Osteoblast (primary cell): ENCODE measurements around the gene TEX2. TPM values are rescaled to one million over a fixed set of nuclear protein-coding genes. Genes with fewer than 3 reads are reported as not detected.

Experiments
- DNase-seq: peaks from one replicate; pipeline ENCODE4 v3.0.0; 2011; ENCODE audit warnings: low spot score, mixed read lengths; ENCODE audit not compliant: insufficient read length; ENCODE audit errors: missing footprints
- H2AFZ ChIP-seq: 2 replicates; pipeline ENCODE4 v1.6.0; 2011; ENCODE audit warnings: mild to moderate bottlenecking, low read length
- H3K27ac ChIP-seq: 2 replicates; pipeline ENCODE4 v1.5.1; 2011; ENCODE audit warnings: mild to moderate bottlenecking, low read depth, low read length, moderate library complexity
- H3K27me3 ChIP-seq: 2 replicates; pipeline ENCODE4 v1.6.0; 2012; ENCODE audit warnings: mild to moderate bottlenecking, control low read depth, inconsistent platforms, low read length, moderate library complexity; ENCODE audit not compliant: insufficient read depth
- H3K36me3 ChIP-seq: 2 replicates; pipeline ENCODE4 v1.5.1; 2011; ENCODE audit warnings: mild to moderate bottlenecking, low read length, control low read depth, moderate library complexity; ENCODE audit not compliant: insufficient read depth
- H3K4me1 ChIP-seq: 2 replicates; pipeline ENCODE4 v1.5.1; 2011; ENCODE audit warnings: mild to moderate bottlenecking, low read length, control low read depth, moderate library complexity; ENCODE audit not compliant: insufficient read depth
- H3K4me2 ChIP-seq: 2 replicates; pipeline ENCODE4 v1.6.0; 2011; ENCODE audit warnings: mild to moderate bottlenecking, low read length; ENCODE audit not compliant: insufficient read depth
- H3K4me3 ChIP-seq: fragments of 200-600 bp; sonication (generic); 3 replicates; pipeline ENCODE4 v1.5.1; 2012; ENCODE audit warnings: mild to moderate bottlenecking, low read length, inconsistent platforms; ENCODE audit not compliant: insufficient read depth
- H3K79me2 ChIP-seq: 2 replicates; pipeline ENCODE4 v1.6.0; 2012; ENCODE audit warnings: mild to moderate bottlenecking, low read length, control low read depth, inconsistent platforms; ENCODE audit not compliant: insufficient read depth
- H3K9me3 ChIP-seq: 2 replicates; pipeline ENCODE4 v1.5.1; 2011; ENCODE audit warnings: low read depth, low read length, control low read depth
- H4K20me1 ChIP-seq: 2 replicates; pipeline ENCODE4 v1.6.0; 2012; ENCODE audit warnings: mild to moderate bottlenecking, low read length, control low read depth; ENCODE audit not compliant: insufficient read depth
- CTCF ChIP-seq: IDR thresholded peaks from 2 replicates; pipeline ENCODE4 v1.5.1; 2011; ENCODE audit warnings: mild to moderate bottlenecking, low read depth, low read length, moderate library complexity; ENCODE audit errors: extremely low read depth
- small RNA-seq: library from RNA; depleted of rRNA; stranded (forward); fragments of <200 nt; gene quantifications from one replicate; pipeline ENCODE3, GENCODE V24; 2012
- total RNA-seq: library from RNA; depleted of rRNA; stranded (reverse); fragments of >200 nt; gene quantifications from 2 replicates; pipeline ENCODE4 v1.2.3, GENCODE V29; 2012

Gene TEX2
- total RNA-seq, 1 donor: 17.7 TPM

GRCh38 chr17:64103391-64104364, 159.4 kb downstream of the TEX2 start:
- no peak for DNase-seq
- H3K79me2 ChIP-seq: peaks cover 42% of the 10 kb centered on the region
- H4K20me1 ChIP-seq: peaks cover 22% of the 10 kb centered on the region

GRCh38 chr17:64102627-64103390, 160.3 kb downstream of the TEX2 start:
- Histone ChIP-seq H3K4me2 (no peak overlapping the region), H4K20me1 (peaks cover 22% of the 10 kb centered on the region), H3K9me3 (no peaks in the 10 kb centered on the region), H3K79me2 (peaks cover 37% of the 10 kb centered on the region), H3K36me3 (no peaks in the 10 kb centered on the region), H3K27me3 (no peaks in the 10 kb centered on the region), H3K27ac (no peak overlapping the region), H3K4me3 (no peak overlapping the region), H2AFZ (no peak overlapping the region), H3K4me1 (peaks cover 12% of the 10 kb centered on the region)
- DNase-seq: no peak
- TF ChIP-seq CTCF: no peak

More at GRCh38 chr17:64103391-64104364, 159.4 kb downstream of the TEX2 start:
- no peak overlapping the region for H2AFZ ChIP-seq
- H3K4me2 ChIP-seq: no peak overlapping the region
- H3K4me1 ChIP-seq: peaks cover 13% of the 10 kb centered on the region
- H3K36me3 ChIP-seq: no peaks in the 10 kb centered on the region
- H3K27ac ChIP-seq: no peak overlapping the region
- no peaks in the 10 kb centered on the region for H3K27me3 ChIP-seq
- H3K9me3 ChIP-seq: no peaks in the 10 kb centered on the region
- no peak overlapping the region for H3K4me3 ChIP-seq
- no peak for TF ChIP-seq CTCF

- H3K9me3 ChIP-seq: no peaks in the 10 kb centered on the region
- no peak for DNase-seq
- H3K79me2 ChIP-seq: peaks cover 32% of the 10 kb centered on the region
- no peak overlapping the region for H3K4me3 ChIP-seq
- H2AFZ ChIP-seq: no peak overlapping the region
- TF ChIP-seq CTCF: no peak
- peaks cover 8% of the 10 kb centered on the region for H3K36me3 ChIP-seq
- H3K27me3 ChIP-seq: no peaks in the 10 kb centered on the region
- peaks cover 19% of the 10 kb centered on the region for H4K20me1 ChIP-seq
- peaks cover 23% of the 10 kb centered on the region for H3K4me1 ChIP-seq
- H3K4me2 ChIP-seq: no peak overlapping the region
- H3K27ac ChIP-seq: no peak overlapping the region
These were observed 163.5 kb downstream of the TEX2 start for GRCh38 chr17:64099543-64099942.

Small RNA genes within 50 kb of the gene (small RNA-seq; reads per million reads assigned to genes)
- 3,866 reads per million, percentile 100 among the genes with 10 or more reads in this experiment for gene SNORD104

Other genes starting within 250 kb of the TEX2 start
- 6.5 and 8.5 TPM in 2 replicates for gene ICAM2, start 242.6 kb downstream of the TEX2 start, total RNA-seq
- 12.1 and 12.7 TPM in 2 replicates for gene ERN1, start 133.1 kb downstream of the TEX2 start, total RNA-seq
- 0.29 and 0.36 TPM in 2 replicates for gene PECAM1, start 127.6 kb upstream of the TEX2 start, total RNA-seq
- 12.3 and 27.7 TPM in 2 replicates for gene MILR1, start 185.9 kb upstream of the TEX2 start, total RNA-seq
- gene POLG2, start 233.8 kb upstream of the TEX2 start, total RNA-seq: 7.2 and 7.7 TPM in 2 replicates
- gene DDX5, start 243.0 kb upstream of the TEX2 start, total RNA-seq: 291 and 309 TPM in 2 replicates
- gene CEP95, start 243.7 kb upstream of the TEX2 start, total RNA-seq: 47.4 and 48.9 TPM in 2 replicates